Measurements from ENCODE around the gene TIE1. TPM values are rescaled to one million over a fixed set of nuclear protein-coding genes. Genes with fewer than 3 reads are reported as not detected.
"Not testable (repeated sequence)": the region's sequence is repeated elsewhere in the genome, so short reads cannot be mapped to it uniquely, and the experiment has no call there.

TIE1 gene
- total RNA-seq, 2 donors from 2014 or later: 5.1 to 7.6 TPM

DNA sequence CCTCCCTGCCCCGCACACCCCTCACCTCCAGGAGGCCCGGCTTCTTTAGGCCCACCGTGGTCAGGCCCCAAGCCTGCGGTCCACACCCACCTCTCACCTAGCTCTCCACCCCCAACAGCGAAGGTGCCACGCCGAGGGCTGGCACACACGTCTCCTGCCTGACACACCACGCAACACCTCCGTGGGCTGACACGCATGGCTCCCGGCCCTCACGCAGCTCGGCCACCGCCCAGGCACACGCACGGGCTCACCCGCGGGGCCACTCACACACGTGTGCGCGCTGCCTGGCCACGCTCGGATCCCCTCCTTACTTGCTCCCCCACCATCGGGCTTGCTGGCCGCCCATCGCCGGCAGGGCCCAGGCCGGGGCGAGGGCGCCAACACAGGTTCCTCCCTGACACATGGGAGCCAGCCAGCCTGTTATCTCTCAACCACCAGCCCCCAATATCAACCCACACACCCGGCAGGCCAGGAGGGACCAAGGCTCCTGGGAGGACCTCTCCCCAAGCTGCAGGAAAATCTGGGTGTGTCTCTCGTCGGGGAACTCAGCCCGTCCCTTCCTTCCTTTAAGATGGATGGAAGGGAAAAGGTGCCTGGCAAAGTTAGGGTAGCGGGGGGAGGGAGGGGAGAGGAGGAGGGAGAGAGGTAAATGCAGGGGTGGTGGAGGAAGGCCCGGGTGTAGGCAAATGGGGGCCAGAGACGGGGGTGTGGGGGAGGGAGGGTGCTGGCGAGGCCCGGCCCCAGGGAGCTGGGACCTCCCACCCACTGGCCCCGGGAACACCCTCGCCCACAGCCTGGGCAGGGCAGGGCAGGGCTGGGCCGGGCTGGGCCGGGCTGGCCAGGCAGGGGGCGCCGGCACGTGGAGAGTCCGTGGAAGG lies 66.5 kb downstream of the TIE1 start:
- peak; percentile 44 for DNase-seq
- intact Hi-C loops (cut with DNase I): no loop called here
- Histone ChIP-seq H3K4me3 (peak overlapping the region; percentile 53), H3K27ac (peak overlapping the region; percentile 96), H3K27me3 (no peaks in the 10 kb centered on the region), H3K4me1 (peaks cover 13% of the 10 kb centered on the region), H3K36me3 (peaks cover 25% of the 10 kb centered on the region), H3K9me3 (no peaks in the 10 kb centered on the region), H3K9ac (ENCODE audit: low read depth in 2 of 2, low read length in 2 of 2) (peak overlapping the region; percentile 93 to 97)
- TF ChIP-seq, protein P1, sequence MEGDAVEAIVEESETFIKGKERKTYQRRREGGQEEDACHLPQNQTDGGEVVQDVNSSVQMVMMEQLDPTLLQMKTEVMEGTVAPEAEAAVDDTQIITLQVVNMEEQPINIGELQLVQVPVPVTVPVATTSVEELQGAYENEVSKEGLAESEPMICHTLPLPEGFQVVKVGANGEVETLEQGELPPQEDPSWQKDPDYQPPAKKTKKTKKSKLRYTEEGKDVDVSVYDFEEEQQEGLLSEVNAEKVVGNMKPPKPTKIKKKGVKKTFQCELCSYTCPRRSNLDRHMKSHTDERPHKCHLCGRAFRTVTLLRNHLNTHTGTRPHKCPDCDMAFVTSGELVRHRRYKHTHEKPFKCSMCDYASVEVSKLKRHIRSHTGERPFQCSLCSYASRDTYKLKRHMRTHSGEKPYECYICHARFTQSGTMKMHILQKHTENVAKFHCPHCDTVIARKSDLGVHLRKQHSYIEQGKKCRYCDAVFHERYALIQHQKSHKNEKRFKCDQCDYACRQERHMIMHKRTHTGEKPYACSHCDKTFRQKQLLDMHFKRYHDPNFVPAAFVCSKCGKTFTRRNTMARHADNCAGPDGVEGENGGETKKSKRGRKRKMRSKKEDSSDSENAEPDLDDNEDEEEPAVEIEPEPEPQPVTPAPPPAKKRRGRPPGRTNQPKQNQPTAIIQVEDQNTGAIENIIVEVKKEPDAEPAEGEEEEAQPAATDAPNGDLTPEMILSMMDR (IDR thresholded peaks at IDR 0.05): no peak

GRCh38 chr1:43367904-43368645 lies 67.3 kb downstream of the TIE1 start, which contains the start of gene ELOVL1:
Gene ELOVL1 (minus strand): TSS chr1:43368011. CDS start chr1:43365609, 2,402 bp downstream.
- Histone ChIP-seq H3K4me3 (peak within 1 kb of the TSS; percentile 53), H3K36me3 (peaks cover 18% of the 10 kb centered on the region), H3K9me3 (no peaks in the 10 kb centered on the region), H3K27ac (peak within 1 kb of the TSS; percentile 96), H3K27me3 (no peaks in the 10 kb centered on the region), H3K4me1 (peaks cover 13% of the 10 kb centered on the region), H3K9ac (ENCODE audit: low read depth in 2 of 2, low read length in 2 of 2) (peak within 1 kb of the TSS; percentile 93 to 97)
- intact Hi-C loops (cut with DNase I): no loop called here
- peak; percentile 94 for DNase-seq
- TF ChIP-seq, protein P1 (IDR thresholded peaks at IDR 0.05): no peak

DNA sequence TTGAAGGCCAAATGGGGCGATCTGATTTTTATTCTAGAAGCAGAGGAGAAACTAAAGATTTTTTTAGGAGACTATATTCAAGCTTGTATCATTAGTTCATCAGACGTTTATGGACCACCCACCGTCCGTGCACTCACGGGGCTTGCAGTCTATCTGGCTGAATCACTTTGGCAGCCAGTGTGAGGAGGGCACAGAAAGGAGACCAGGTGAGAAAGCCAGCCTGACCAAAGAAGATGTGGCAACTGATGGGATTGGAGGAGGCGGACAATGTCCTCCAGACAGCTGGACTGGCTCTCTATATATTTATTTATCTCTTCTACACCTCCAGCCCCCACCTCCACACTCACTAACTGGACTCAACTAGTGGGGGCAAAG lies 67.9 kb downstream of the TIE1 start:
- no peak for DNase-seq

DNA sequence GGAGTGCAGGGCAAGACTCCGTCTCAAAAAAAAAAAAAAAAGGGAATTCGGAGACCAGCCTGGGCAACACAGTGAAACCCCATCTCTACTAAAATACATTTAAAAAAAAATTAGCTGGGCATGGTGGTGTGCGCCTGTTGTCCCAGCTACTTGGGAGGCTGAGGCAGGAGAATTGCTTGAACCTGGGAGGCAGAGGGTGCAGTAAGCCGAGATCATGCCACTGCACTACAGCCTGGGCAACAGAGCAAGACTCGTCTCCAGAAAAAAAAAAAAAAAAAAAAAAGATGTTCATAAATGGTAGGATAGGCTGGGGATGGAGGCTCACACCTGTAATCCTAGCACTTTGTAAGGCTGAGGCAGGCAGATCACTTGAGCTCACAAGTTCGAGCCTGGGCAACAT lies 69.0 kb downstream of the TIE1 start:
- not testable (repeated sequence) for DNase-seq

More for the DNA sequence above, 67.9 kb downstream of the TIE1 start:
- Histone ChIP-seq H3K36me3 (peaks cover 13% of the 10 kb centered on the region), H3K9ac (ENCODE audit: low read depth in 2 of 2, low read length in 2 of 2) (peak overlapping the region; percentile 86 to 93), H3K4me3 (peak overlapping the region; percentile 53), H3K4me1 (peaks cover 13% of the 10 kb centered on the region), H3K9me3 (no peaks in the 10 kb centered on the region), H3K27me3 (no peaks in the 10 kb centered on the region), H3K27ac (peak overlapping the region; percentile 96)
- intact Hi-C loops (cut with DNase I): no loop called here
- TF ChIP-seq, protein P1 (IDR thresholded peaks at IDR 0.05): no peak

DNA sequence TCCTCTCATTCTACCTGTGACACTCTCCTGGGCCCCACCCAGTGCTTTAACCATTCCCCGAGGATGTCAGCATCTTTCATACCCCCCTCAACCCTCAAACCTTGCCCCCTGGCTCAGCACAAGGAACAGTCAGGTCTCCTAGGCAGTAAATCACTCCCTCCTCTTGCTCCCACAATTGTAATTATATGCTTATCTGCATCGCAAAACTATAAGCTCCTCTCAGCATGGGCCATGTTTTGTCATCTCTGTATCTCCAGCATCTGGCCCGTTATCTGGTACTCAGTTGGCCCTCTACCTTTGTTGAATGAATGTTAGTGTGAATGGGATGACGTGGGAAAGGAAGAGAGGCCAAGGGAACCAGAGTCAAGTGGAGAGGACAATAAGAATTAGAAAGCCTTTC lies 69.8 kb downstream of the TIE1 start:
- H3K36me3 ChIP-seq: no peaks in the 10 kb centered on the region
- DNase-seq: no peak
- H3K9ac ChIP-seq (ENCODE audit: low read depth in 2 of 2, low read length in 2 of 2): no peak overlapping the region
- intact Hi-C loops (cut with DNase I): no loop called here
- TF ChIP-seq, protein P1 (IDR thresholded peaks at IDR 0.05): no peak
- H3K27me3 ChIP-seq: no peaks in the 10 kb centered on the region
- H3K4me3 ChIP-seq: no peak overlapping the region
- H3K4me1 ChIP-seq: peaks cover 8% of the 10 kb centered on the region
- no peak overlapping the region for H3K27ac ChIP-seq
- no peaks in the 10 kb centered on the region for H3K9me3 ChIP-seq

More for the DNA sequence above, 69.0 kb downstream of the TIE1 start:
- peaks cover 13% of the 10 kb centered on the region for H3K4me1 ChIP-seq
- H3K36me3 ChIP-seq; H3K4me3 ChIP-seq; H3K27me3 ChIP-seq; H3K9ac ChIP-seq (ENCODE audit: low read depth in 2 of 2, low read length in 2 of 2); H3K9me3 ChIP-seq; intact Hi-C loops (cut with DNase I); H3K27ac ChIP-seq: not testable (repeated sequence)

All from colonic mucosa (tissue), 4 donors.